NCI-H2029 (cell line): ENCODE measurements around the gene LHX4.

Experiments
- DNase-seq: peaks from one replicate; lab custom pipeline; 2025; lab: John Stamatoyannopoulos, UW

LHX4 gene

DNA sequence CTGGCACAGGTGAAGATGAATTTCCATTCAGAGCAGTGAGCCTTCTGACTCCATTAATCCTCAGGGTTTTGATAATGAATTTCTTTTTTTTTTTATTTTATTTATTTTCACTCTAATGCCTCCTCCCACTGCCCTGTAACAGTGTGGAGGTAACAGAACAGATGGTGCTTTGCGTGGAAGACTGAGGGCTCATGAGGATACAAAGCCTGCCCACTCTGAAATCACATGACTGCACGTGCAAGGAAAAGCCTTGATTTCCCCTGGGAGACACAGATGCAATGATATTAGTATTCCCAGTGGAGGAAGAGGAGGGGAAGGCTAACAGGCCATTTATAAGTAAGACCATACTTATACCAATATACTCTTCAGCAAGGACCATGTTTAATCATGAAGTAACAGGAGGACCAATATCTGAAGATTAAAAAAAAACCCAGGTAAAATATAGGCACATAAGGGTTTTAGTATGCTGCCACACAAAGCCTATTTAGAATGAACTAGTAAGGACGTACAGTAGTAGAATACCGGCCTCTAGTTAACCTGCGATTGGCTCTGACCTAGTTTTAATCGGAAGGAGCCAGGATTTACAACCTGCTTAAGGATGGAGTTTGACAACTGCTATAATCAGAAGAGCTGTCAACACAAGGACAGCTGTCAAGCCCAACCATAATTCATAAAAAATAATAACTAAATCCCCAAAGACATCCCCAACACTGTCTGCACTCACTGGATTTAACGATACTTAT lies 69.6 kb downstream of the LHX4 start:
- DNase-seq, result no peak

DNA sequence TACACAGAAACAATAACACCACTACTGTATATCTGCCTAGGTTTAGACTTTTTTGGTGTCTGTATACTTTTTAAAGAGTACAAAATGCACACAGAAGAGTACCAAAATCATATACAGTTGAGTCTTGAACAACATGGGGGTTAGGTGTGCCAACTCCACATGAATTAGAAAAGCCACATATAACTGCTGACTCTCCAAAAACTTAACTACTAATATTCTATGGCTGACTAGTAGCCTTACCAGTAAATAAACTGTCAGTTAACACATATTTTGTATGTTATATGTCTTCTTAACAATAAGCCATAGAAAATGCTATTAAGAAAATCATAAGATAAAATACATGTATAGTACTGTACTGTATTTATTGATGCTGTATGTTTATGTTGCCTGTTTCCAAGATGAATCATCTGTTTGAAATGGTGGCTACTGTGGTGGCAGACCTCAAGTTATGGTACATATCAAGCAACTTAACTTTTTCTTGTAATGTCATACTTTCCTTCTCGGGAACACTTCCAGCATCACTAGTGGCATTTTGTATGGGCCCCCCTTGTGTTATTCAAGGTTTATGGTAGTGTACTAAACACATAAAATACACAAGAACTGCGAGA lies 71.2 kb downstream of the LHX4 start:
- no peak for DNase-seq

DNA sequence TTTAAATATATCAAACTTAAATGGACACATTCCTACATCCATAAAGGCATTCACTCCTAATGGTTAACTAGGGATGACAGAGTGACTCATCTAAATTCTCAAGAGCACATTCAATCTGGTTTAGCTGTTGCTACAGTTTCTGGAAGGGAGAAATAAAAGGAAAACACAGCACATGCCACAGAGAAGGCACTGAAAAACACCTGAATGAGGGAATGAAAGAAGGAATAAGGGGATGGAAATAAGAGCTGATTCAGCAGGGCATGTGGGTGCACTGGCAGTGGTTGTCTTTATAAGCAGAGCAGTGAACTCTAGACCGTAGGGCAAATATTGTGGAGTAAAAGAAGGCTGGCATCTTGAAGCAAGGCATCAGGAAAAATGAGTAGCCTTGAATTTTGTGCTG lies 79.3 kb downstream of the LHX4 start:
- DNase-seq, result no peak

DNA sequence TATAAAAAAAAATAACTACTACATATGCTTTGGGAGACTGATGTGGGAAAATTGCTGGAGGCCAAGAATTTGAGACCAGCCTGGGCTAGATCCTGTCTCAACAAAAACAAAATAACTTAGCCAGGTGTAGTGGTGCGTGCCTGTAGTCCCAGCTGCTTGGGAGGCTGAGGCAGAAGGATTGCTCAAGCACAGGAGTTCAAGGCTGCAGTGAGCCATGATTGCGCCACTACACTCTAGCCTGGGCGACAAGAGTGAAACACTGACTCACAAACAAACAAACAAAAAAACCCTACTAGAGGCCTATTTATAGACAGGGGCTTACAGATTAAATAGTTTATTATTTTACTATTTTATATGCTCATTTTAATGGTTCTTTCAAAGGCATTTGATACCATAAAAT lies 80.0 kb downstream of the LHX4 start:
- no peak for DNase-seq

DNA sequence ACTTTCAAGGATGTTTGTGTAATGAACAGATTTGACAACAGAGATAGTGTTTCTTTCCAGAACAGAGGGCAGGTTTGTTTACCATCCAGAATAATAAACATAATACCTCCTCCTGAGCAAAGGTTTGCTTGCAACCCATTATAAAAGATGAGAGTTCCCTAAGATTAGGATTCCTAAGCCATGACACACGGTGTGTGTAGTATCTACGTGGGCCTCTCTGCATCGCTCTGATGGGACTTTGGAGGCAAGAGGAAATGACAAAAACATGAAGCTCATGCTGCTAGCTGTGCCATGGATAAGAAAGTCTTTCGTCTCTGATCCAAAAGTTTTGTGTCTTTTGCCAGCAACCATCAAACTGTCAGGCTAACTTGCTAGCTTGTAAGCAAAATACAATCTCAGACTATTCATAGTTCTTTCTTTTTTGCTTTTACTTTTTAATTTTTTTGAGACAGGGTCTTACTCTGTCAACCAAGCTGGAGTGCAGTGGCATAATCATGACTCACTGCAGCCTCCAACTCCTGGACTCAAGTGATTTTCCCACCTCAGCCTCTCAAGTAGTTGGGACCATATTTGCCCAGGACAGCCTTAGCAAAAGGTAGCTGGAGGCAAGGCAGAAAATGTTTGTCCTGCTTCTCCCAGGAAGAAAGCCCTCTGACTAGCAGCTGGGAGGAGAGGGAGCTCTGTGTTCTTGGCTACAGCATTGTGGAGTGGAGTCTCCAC lies 81.1 kb downstream of the LHX4 start:
- no peak for DNase-seq

DNA sequence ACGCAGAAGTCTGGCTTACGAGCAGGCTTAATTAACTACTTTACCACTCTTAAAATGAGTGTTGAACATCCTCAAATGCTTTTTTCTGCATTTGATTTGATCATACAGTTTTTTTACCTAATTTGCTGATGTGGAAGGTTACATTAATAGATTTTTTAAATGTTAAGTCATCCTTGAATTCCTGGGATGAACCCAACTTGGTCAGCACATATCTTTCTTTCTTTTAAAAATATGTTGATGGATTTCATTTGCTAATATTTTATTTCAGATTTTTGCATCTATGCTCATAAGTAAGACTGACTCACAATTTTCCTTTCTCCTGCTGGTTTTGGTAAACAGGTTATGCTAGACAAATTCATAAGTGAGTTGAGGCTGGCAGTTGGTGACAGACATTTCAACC lies 82.9 kb downstream of the LHX4 start:
- no peak for DNase-seq

DNA sequence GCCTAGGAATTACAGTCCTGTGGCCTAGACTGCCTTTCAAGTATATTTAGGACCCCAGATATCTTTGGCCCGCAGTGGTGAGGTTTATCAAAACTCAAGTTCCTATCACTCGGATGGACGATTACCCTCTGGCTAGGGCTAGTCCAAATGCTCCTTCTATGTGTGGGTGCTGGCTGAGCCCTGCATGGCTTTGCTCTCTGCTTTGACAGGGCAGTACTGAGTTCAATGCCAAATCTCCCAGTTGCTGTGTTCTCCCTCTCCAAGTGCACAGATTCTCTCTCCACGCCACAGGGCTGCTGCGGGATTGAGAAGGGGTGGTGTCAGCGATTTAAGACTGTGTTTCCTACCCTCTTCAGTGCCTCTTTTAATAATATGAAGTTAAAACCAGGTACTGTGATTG lies 97.0 kb downstream of the LHX4 start:
- DNase-seq, result no peak
